GM18505 (cell line): ENCODE data around the gene MRPL20.
A peak's percentile ranks its signal among the peaks of the same experiment; 100 is the strongest.
"Not testable (repeated sequence)": the region's sequence is repeated elsewhere in the genome, so short reads cannot be mapped to it uniquely, and the experiment has no call there.

Experiments used
- ATAC-seq: cut with Tn5 transposase; IDR thresholded peaks from one replicate; pipeline ENCODE4 v1.9.1; 2021; ENCODE audit not compliant: unreplicated experiment
- POLR2A ChIP-seq: IDR thresholded peaks from 4 replicates; pipeline ENCODE4 v1.6.1; 2011; ENCODE audit warnings: borderline replicate concordance; ENCODE audit not compliant: insufficient read depth, insufficient read length; ENCODE audit errors: extremely low read depth

MRPL20 gene

GRCh38 chr1:1418464-1419362, 11.6 kb upstream of the MRPL20 start:
- ATAC-seq, result no peak
- no peak for TF ChIP-seq POLR2A

- not testable (repeated sequence) for ATAC-seq
Observed at GRCh38 chr1:1417825-1418463, 10.9 kb upstream of the MRPL20 start.

GRCh38 chr1:1417396-1417795, 10.3 kb upstream of the MRPL20 start:
- ATAC-seq, result not testable (repeated sequence)

GRCh38 chr1:1415751-1416150, 8.7 kb upstream of the MRPL20 start:
- ATAC-seq, result no peak
- no peak for TF ChIP-seq POLR2A

- ATAC-seq, result not testable (repeated sequence)
Observed at GRCh38 chr1:1412311-1412902, 5.3 kb upstream of the MRPL20 start.

- no peak for TF ChIP-seq POLR2A
- no peak for ATAC-seq
Observed at GRCh38 chr1:1411626-1412025, 4.5 kb upstream of the MRPL20 start.

- not testable (repeated sequence) for ATAC-seq
Observed at GRCh38 chr1:1410238-1410637, 3.1 kb upstream of the MRPL20 start.

GRCh38 chr1:1407636-1408318, 684 bp upstream of the MRPL20 start:
- peak; percentile 41 for ATAC-seq
- TF ChIP-seq POLR2A, result no peak

GRCh38 chr1:1406101-1406820, 832 bp downstream of the MRPL20 start:
- no peak for TF ChIP-seq POLR2A
- ATAC-seq, result no peak

GRCh38 chr1:1403653-1404052, 3.4 kb downstream of the MRPL20 start:
- no peak for TF ChIP-seq POLR2A
- ATAC-seq, result no peak

- not testable (repeated sequence) for ATAC-seq
Observed at GRCh38 chr1:1402901-1403392, 4.1 kb downstream of the MRPL20 start.

- no peak for ATAC-seq
- no peak for TF ChIP-seq POLR2A
Observed at GRCh38 chr1:1402072-1402900, 4.8 kb downstream of the MRPL20 start.
